Measurements from ENCODE around the gene APPBP2. TPM values are rescaled to one million over a fixed set of nuclear protein-coding genes. Genes with fewer than 3 reads are reported as not detected.
A peak's percentile ranks its signal among the peaks of the same experiment; 100 is the strongest.
"Not testable (repeated sequence)": the region's sequence is repeated elsewhere in the genome, so short reads cannot be mapped to it uniquely, and the experiment has no call there.

APPBP2 gene
- total RNA-seq, 1 experiment from 2014 or later = 23.7 TPM

DNA sequence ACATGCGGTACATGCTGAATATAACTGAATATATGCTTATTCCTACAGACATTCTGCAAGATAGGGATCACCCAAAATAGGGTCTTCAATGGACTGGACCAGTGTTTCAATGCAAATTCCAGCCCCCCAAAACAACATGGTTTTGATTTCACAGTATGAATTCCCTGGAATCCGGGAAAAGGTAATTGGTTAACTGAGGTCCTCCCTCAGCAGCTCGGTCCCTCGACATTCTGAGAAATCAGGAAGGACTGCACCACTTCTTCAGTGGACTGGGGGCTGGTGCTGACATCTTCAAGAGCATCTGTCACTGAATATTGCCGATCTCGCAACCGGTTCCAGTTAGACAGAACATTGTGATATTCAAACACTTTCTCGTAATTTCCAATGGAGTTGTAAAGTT is 78.7 kb downstream of the APPBP2 start:
- H3K27me3 ChIP-seq = no peaks in the 10 kb centered on the region
- no peak for DNase-seq
- H3K4me1 ChIP-seq = peaks cover 3% of the 10 kb centered on the region; the same call in 1 of the 2 replicates
- no peak overlapping the region for H3K27ac ChIP-seq
- H3K4me3 ChIP-seq = no peak overlapping the region
- H3K9me3 ChIP-seq (replicated peaks) = no peaks in the 10 kb centered on the region
- peaks cover 20% of the 10 kb centered on the region for H3K36me3 ChIP-seq

DNA sequence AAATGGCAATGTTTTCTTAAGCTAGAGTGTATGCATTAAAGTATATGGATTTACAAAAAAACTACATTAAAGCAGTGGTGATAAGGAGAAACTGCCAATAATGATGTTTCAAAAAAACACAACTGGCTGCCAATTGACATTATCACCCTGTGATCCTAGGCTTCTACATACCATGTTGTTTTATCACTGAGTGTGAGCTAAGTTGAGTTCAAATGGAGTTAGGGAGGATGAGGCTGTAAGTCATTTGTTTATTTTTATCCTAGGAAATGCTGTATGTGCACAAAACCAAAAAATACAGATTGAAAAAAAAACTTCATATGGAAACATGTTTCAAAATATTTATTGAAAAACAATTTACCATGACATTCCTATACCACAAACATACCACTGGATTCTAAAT is 80.9 kb downstream of the APPBP2 start:
- peaks cover 11% of the 10 kb centered on the region for H3K36me3 ChIP-seq
- DNase-seq = no peak
- no peaks in the 10 kb centered on the region for H3K27me3 ChIP-seq
- H3K4me1 ChIP-seq = peaks cover 7% of the 10 kb centered on the region; the same call in 1 of the 2 replicates
- H3K9me3 ChIP-seq (replicated peaks) = no peaks in the 10 kb centered on the region
- H3K4me3 ChIP-seq = no peak overlapping the region
- no peak overlapping the region for H3K27ac ChIP-seq

DNA sequence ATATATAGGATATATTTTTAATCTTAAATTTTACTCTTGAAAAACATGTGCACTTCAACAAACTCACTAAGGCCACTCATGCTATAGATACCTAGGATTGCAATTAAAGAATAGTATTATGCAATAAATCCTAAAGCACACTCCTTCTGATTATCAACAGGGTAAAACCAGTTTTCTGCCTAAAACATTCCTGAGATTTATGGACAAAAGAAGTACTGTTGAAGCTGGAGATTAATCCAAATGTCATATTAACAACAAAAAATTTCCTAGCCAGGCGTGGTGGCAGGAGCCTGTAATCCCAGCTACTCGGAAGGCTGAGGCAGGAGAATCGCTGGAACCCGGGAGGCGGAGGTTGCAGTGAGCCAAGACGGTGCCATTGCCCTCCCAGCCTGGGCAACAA is 82.3 kb downstream of the APPBP2 start:
- Histone ChIP-seq H3K9me3 (replicated peaks) (no peaks in the 10 kb centered on the region), H3K4me3 (no peak overlapping the region)
- DNase-seq = no peak

DNA sequence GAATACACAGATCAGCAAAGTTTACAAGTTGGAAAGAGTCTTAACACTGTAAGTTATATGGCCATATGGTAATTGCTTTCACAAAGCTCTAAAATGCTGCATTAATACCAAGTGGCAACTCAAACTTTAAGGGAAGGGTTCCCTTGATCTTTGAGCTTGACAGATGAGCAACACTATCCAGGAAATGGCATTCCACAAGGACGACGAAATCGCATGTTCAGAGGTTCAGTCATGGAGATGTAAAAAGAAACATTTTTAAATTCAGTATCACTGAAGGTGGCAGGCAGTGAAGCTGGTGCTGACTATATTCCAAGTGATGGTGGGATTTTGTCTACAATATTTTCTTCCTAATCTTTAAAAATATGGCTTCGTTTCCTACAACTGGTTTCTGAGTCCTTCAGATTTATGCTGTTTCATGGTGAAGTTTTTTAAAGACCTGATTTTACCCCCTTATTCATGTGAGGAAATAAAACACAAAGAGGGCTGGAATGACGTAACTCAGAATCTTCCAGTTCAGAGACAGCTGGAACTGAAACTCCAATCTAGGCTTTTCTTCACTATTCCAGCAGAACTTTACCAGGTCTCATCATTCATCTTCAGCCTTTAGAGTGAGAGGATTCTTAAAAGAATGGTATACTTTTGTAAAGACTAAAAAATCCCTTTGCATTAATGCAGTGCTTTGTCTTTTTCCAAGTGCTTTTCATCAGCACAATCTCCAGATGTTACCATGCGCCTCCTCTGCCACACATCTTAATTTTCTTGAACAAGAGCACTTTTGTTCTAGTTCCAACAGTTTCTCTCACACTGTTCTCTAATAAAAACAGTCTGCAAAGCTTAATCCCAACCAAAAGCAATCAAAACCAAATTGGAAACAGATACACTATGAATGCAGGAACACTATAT is 83.5 kb downstream of the APPBP2 start:
- peaks cover 7% of the 10 kb centered on the region; the same call in 1 of the 2 replicates for H3K4me1 ChIP-seq
- no peak for DNase-seq
- H3K36me3 ChIP-seq = peaks cover 4% of the 10 kb centered on the region; the same call in 1 of the 2 replicates
- no peaks in the 10 kb centered on the region for H3K27me3 ChIP-seq
- H3K27ac ChIP-seq = no peak overlapping the region
- no peak overlapping the region for H3K4me3 ChIP-seq
- H3K9me3 ChIP-seq (replicated peaks) = no peaks in the 10 kb centered on the region

More for the DNA sequence above, 82.3 kb downstream of the APPBP2 start:
- peaks cover 7% of the 10 kb centered on the region; the same call in 1 of the 2 replicates for H3K4me1 ChIP-seq
- peaks cover 7% of the 10 kb centered on the region for H3K36me3 ChIP-seq
- no peaks in the 10 kb centered on the region for H3K27me3 ChIP-seq
- H3K27ac ChIP-seq = no peak overlapping the region

GRCh38 chr17:60439501-60439900 is 86.5 kb downstream of the APPBP2 start:
- DNase-seq = no peak
- H3K9me3 ChIP-seq (replicated peaks) = no peaks in the 10 kb centered on the region
- no peak overlapping the region for H3K27ac ChIP-seq
- H3K4me1 ChIP-seq = peaks cover 7% of the 10 kb centered on the region; the same call in 1 of the 2 replicates
- H3K36me3 ChIP-seq = no peaks in the 10 kb centered on the region
- no peaks in the 10 kb centered on the region for H3K27me3 ChIP-seq
- no peak overlapping the region for H3K4me3 ChIP-seq

GRCh38 chr17:60436676-60437075 is 89.4 kb downstream of the APPBP2 start:
- no peaks in the 10 kb centered on the region for H3K36me3 ChIP-seq
- no peaks in the 10 kb centered on the region for H3K4me1 ChIP-seq
- no peak overlapping the region for H3K4me3 ChIP-seq
- no peak for DNase-seq
- H3K9me3 ChIP-seq (replicated peaks) = no peaks in the 10 kb centered on the region
- H3K27ac ChIP-seq = no peak overlapping the region
- no peaks in the 10 kb centered on the region for H3K27me3 ChIP-seq

- no peaks in the 10 kb centered on the region for H3K4me1 ChIP-seq
- no peaks in the 10 kb centered on the region for H3K27me3 ChIP-seq
- H3K36me3 ChIP-seq = no peaks in the 10 kb centered on the region
- H3K27ac ChIP-seq = no peak overlapping the region
- no peaks in the 10 kb centered on the region for H3K9me3 ChIP-seq (replicated peaks)
- peak; percentile 62 to 90 for DNase-seq
- no peak overlapping the region for H3K4me3 ChIP-seq
These were observed 90.5 kb downstream of the APPBP2 start for GRCh38 chr17:60435244-60436167.

DNA sequence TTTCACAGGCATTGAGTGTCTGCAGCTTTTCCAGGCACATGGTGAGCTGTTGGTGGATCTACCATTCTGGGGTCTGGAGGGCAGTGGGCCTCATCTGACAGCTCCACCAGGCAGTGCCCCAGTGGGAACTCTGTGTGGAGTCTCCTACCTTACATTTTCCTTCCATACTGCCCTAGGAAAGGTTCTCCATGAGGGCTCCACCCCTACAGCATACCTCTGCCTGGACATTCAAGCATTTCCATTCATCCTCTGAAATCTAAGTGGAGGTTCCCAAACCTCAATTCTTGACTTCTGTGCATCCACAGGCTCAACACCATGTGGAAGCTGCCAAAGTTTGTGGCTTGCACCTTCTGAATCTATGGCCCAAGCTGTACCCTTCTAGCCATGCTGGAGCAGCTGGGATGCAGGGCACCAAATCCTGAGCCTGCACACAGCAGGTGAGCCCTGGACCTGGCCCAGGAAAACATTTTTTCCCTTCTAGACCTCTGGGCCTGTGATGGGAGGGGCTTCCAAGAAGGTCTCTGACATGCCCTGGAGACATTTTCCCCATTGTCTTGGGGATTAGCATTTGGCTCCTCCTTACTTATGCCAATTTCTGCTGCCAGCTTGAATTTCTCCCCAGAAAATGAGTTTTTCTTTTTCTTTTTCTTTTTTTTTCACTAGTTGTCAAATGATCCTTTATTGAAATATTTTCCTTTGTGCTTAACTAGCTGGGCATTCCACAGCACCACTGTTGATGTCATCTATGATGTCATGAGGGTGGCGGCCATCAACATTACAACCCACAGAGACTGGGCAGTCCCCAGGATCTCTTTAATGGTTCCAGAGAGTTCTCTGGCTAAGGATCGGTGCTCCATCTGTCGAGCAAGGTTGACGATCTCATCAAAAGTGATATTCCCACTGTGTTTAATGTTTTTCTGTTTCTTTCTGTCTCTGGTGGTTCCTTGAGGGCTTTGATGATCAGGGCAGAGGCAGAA is 92.7 kb downstream of the APPBP2 start:
- H3K27ac ChIP-seq; DNase-seq; H3K36me3 ChIP-seq; H3K4me3 ChIP-seq; H3K9me3 ChIP-seq (replicated peaks); H3K27me3 ChIP-seq; H3K4me1 ChIP-seq: not testable (repeated sequence)

GRCh38 chr17:60430561-60430960 is 95.5 kb downstream of the APPBP2 start:
- not testable (repeated sequence) for H3K9me3 ChIP-seq (replicated peaks); H3K36me3 ChIP-seq; H3K27me3 ChIP-seq; DNase-seq; H3K4me1 ChIP-seq; H3K4me3 ChIP-seq; H3K27ac ChIP-seq

GRCh38 chr17:60428491-60428890 is 97.6 kb downstream of the APPBP2 start:
- DNase-seq; H3K27ac ChIP-seq; H3K27me3 ChIP-seq; H3K36me3 ChIP-seq; H3K4me1 ChIP-seq; H3K4me3 ChIP-seq; H3K9me3 ChIP-seq (replicated peaks): not testable (repeated sequence)

- no peak overlapping the region for H3K27ac ChIP-seq
- no peaks in the 10 kb centered on the region for H3K27me3 ChIP-seq
- DNase-seq = no peak
- H3K4me1 ChIP-seq = no peaks in the 10 kb centered on the region
- no peaks in the 10 kb centered on the region for H3K9me3 ChIP-seq (replicated peaks)
- no peaks in the 10 kb centered on the region for H3K36me3 ChIP-seq
- H3K4me3 ChIP-seq = no peak overlapping the region
These were observed 99.4 kb downstream of the APPBP2 start for GRCh38 chr17:60426596-60426995.

- Histone ChIP-seq H3K36me3 (no peaks in the 10 kb centered on the region), H3K27me3 (no peaks in the 10 kb centered on the region), H3K27ac (no peak overlapping the region), H3K4me1 (no peaks in the 10 kb centered on the region), H3K9me3 (replicated peaks) (no peaks in the 10 kb centered on the region), H3K4me3 (no peak overlapping the region)
- DNase-seq = no peak
These were observed 100.4 kb downstream of the APPBP2 start for GRCh38 chr17:60425626-60426025.

GRCh38 chr17:60423865-60424264 is 102.2 kb downstream of the APPBP2 start:
- H3K4me3 ChIP-seq = no peak overlapping the region
- no peaks in the 10 kb centered on the region for H3K9me3 ChIP-seq (replicated peaks)

DNA sequence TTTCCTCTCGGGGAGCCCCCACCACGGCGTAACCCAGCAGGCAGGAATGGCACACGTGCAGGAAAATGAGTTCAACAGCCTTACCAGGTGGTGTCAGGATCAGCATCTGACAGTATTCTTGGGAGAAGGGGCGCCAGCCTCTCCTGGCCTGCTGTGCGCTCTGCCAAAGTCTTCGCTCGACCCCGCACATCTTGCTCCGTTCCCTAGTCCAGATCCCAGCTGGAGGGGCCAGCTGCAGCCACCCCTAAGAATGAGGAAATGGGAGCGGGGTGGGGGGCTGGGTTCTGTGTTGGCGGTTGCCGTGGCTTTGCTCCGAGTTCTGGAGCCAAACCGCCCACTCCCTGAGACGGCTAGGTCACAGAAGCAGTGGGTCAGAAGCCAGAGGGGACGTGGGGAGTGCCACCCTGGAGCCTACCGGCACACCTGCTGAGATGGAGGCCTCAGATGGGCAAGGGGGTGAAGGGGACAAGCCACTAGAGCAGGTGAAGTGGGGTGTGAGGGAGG is 103.8 kb downstream of the APPBP2 start, which contains the start of gene CHCT1:
CHCT1 (plus strand) TSS at position 328 of the 504 bp plus-strand sequence; CDS start at position 432, 104 bp downstream.
- DNase-seq = no peak
- no peak within 1 kb of the TSS for H3K27ac ChIP-seq
- H3K36me3 ChIP-seq = no peaks in the 10 kb centered on the region
- H3K9me3 ChIP-seq (replicated peaks) = no peaks in the 10 kb centered on the region
- H3K4me1 ChIP-seq = no peaks in the 10 kb centered on the region
- no peak within 1 kb of the TSS for H3K4me3 ChIP-seq
- no peaks in the 10 kb centered on the region for H3K27me3 ChIP-seq

More at GRCh38 chr17:60423865-60424264, 102.2 kb downstream of the APPBP2 start:
- Histone ChIP-seq H3K36me3 (no peaks in the 10 kb centered on the region), H3K4me1 (no peaks in the 10 kb centered on the region), H3K27me3 (no peaks in the 10 kb centered on the region), H3K27ac (no peak overlapping the region)
- no peak for DNase-seq
